Stimulated activated CD4-positive, alpha-beta T cell treated with anti-CD3 and anti-CD28 coated beads, TNF-alpha, amount 100 ng/mL, for 24 hours (primary cell): ENCODE measurements around the gene ACAT1.
"Not testable (repeated sequence)": the region's sequence is repeated elsewhere in the genome, so short reads cannot be mapped to it uniquely, and the experiment has no call there.

Experiments
- DNase-seq, 3 experiments: peaks; one replicate each; pipeline ENCODE4 v3.0.0-alpha.2; 2020; ENCODE audit warnings: low read depth in 3 of 3

ACAT1 gene

GRCh38 chr11:108121274-108122155 lies at the start of gene ACAT1:
Gene ACAT1, plus strand, starts transcription at chr11:108121567. Its CDS starts 40 bp downstream, at chr11:108121607.
- DNase-seq: peak; percentile 91 to 98 (median 95)

DNA sequence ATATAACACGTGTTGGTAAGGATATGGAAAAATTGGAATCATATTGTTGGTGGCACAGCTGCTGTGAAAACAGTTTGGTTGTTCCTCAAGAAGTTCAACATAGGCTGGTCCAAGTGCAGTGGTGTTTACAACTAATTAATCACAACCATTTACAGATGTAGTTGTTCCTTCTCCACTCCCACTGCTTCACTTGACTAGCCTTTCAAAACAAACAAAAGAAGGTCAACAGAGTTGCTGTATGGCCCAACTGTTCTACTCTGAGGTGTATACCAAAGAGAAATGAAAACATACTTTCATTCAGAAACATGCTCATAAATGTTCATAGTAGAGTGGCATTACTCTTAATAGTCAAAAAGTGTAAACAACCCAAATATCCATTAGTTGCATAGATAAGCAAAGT lies 36.6 kb upstream of the ACAT1 start:
- DNase-seq: no peak

DNA sequence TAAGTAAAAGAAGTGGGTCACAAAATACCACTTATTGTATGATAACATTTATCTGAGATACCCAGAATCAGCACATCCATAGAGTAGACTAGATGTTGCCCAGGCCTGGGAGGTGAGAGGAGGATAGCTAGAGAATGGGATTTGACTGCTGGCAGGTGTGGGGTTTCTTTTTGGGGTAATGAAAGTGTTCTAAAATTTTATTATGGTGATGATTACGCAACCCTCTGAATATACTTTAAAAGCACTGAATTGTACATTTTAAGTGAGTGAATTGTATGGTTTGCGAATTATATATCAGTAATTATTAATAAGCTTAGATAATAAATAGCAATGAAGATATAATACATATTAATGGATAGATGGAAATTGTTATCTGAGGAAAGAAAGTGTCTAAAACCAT lies 35.7 kb upstream of the ACAT1 start:
- no peak for DNase-seq

GRCh38 chr11:108092134-108092533 lies 29.2 kb upstream of the ACAT1 start:
- DNase-seq: no peak

DNA sequence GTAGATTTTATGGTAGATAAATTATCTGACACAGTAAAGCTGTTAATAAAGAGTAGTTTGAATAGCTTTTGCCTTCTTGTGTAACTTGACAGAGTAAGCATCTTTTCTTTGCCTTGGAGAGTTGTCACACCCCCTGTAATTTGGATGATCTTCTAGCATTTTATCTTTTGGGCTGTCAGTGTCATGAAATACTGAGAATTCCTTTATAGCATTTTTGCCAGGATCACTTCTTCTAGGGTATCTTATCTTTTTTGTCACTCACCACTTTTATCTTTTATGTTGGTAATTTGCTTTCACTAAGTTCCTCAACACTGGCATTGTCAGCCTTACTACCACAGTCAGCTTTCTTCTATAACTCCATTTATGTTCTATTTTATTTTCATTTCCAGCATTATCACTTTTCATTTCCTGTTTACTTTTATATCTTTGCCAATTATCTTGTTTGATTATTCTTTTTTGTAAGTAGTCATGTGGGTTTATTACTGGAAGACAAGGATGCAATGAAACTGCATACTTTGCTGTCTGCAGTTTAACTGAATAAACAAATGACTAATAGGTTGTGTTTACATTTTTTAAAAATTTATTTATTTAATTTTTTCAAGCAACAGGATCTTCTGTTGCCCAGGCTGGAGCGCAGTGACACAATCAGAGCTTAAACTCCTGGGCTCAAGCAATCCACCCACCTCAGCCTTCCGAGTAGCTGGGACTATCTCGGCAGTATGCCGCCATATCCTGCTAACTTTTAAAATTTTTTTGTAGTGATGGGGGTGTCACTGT lies 28.1 kb upstream of the ACAT1 start:
- DNase-seq: no peak

DNA sequence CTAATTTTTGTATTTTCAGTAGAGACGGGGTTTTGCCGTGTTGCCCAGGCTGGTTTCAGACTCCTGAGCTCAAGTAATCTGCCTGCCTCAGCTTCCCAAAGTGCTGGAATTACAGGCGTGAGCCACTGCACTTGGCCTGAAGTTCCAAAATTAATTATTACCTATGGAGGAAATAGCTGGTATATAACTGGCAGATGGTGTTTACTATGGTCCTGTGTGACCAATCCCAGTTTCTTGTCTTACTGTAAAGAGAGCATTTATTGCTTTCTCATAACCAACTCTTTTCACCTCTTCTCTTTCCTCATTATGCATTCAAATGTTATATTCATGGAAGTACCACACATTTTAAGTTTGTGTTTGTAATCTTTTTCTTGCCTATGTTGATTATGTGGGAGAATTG lies 24.2 kb upstream of the ACAT1 start:
- no peak for DNase-seq

GRCh38 chr11:108101090-108101775 lies 20.1 kb upstream of the ACAT1 start:
- no peak for DNase-seq

DNA sequence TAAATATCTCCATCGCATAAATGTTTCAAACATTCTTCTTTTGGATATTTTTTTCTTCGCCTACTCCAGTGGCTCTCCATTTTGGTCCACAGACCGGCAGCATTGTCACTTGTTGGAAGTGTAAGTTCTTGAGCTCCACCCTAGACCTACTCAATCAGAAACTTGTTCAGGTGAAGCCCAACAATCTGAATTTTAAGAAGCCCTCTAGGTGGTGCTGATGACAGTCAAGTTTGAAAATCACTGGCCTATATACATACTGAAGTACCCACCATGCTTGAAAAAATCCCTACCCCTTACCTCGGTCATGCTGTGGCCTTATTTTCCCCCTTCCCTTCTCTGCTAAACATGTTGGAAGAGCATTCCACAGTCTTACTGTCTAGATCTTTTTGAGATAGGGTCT lies 10.2 kb upstream of the ACAT1 start:
- DNase-seq: no peak

DNA sequence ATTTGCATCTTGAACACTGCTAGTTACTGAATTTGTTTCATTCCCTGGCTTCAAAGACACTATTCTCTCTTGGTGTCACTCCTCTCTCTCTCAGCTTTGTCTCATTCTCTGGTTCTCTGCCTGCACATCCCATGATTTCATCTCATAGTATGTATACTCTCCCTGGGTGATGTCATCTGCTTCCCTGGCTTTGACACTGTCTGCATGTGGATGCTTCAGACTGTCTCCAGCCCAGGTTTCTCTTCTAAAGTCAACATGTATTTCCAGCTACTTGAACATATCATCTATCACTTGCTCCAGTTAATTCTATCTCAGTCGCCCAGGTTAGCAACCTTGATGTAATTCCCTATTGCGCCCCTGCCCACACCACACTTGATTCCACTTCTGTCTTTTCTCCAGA lies 9.3 kb upstream of the ACAT1 start:
- no peak for DNase-seq

- DNase-seq: no peak
These were observed 5.7 kb upstream of the ACAT1 start for GRCh38 chr11:108115500-108116140.

DNA sequence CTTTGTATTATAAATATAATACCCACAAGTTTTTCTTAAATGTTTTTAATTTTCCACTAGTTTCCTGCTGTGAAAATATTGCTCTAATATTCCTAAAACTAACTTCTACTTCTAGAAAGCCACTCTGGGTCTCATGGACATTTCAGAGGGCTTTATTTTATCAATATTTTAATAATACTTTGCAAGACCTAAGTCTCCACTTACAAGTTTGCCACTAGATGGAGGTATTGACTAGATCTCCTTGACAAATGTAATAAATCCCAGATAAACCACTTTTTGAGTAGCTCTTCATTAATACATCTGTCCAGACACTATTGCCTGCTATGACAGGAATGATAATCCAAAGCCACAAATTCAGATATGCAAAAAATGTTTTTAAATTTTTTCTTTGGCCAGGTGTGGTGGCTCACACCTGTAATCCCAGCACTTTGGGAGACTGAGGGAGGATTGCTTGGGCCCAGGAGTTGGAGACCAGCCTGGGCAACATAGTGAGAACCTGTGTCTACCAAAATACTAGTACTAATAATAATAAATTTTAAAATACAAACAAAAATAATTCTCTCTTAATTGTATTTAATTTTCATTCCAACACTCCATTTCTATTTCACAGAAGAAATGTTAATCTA lies 3.5 kb upstream of the ACAT1 start:
- no peak for DNase-seq

DNA sequence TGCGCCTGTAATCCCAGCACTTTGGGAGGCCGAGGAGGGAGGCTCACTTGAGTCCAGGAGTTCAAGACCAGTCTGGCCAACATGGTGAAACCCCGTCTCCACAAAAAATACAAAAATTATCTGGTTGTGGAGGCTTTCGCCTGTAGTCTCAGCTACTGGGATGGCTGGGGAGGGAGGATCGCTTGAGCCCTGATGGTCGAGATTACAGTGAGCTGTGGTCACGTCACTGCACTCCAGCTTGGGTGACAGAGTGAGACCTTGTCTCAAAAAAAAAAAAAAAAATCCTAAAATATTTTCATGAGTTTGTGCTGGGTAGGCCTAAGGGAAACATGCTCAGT lies 462 bp upstream of the ACAT1 start:
- DNase-seq: not testable (repeated sequence)

- no peak for DNase-seq
These were observed 830 bp downstream of the ACAT1 start for GRCh38 chr11:108122166-108122628.

DNA sequence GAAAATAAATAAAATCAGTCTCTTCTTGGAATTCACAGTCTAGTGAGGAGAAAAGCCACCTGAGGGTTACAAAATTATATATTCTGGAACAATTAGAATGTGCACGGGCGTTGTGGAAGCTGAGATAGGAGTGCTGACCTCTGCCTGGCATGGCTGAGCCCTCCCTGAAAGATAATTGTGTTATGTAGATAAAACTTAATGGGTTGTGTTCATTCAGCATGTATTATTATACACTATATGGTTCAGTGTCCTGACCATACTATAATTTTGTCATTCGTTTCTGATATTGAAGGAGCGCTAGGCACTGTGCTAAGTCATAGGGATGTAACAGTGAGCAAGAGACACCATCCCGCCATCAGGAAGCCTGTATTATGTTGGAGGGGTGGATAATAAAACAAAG lies 3.7 kb downstream of the ACAT1 start:
- no peak for DNase-seq

GRCh38 chr11:108128772-108129171 lies 7.4 kb downstream of the ACAT1 start:
- no peak for DNase-seq

- DNase-seq: no peak
These were observed 10.6 kb downstream of the ACAT1 start for GRCh38 chr11:108131993-108132392.

DNA sequence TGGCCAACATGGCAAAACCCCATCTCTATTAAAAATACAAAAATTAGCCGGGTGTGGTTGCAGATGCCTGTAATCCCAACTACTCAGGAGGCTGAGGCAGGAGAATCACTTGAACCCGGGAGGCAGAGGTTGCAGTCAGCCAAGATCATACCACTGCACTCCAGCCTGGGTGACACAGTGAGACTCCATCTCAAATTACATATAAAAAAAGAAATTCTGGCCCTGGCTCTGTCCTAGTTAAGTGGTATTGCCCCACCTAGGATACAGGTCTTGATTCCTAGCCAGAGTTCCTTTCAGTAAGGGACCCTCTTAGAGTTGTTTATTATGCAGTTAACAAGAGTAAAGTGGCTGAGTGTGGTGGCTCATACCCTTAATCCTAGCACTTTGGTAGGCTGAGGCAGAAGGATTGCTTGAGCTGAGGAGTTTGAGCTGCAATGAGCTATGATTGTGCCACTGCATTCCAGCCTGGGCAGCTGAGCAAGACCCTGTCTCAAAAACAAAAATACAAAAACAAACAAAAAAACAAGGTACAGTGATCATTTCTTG lies 11.7 kb downstream of the ACAT1 start:
- not testable (repeated sequence) for DNase-seq

- DNase-seq: no peak
These were observed 14.6 kb downstream of the ACAT1 start for GRCh38 chr11:108135845-108136544.

DNA sequence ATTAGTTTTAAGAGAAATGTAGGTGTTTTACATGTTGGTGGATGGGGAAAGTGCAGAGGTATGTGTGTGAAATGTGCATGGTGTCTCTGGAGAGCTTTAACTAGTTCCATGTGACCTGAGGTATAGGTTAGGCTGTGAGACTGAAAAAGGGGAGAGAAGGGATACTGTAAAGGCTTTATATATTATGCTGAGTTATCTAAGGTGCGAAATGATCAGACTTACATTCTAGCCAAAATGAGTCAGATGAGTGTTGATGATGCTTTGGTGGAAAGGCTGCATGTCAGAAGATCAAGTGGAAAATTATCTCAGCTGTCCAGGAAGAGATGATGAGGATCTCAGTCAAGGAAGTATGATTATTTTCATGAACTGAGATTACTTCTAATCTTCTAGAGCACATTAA lies 15.8 kb downstream of the ACAT1 start:
- no peak for DNase-seq

DNA sequence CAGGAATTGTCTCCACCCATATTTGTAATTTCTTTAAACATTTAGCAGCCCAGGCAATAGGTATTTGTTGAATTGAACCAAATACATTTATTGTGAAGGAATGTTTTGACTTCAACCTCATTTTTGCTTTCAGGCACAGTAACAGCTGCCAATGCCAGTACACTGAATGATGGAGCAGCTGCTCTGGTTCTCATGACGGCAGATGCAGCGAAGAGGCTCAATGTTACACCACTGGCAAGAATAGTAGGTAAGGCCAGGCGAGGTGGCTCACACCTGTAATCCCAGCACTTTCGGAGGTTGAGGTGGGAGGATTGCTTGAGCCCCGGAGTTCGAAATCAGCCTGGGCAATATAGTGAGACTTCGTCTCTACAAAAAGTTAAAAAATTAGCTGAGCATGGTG lies 20.9 kb downstream of the ACAT1 start:
- DNase-seq: no peak

DNA sequence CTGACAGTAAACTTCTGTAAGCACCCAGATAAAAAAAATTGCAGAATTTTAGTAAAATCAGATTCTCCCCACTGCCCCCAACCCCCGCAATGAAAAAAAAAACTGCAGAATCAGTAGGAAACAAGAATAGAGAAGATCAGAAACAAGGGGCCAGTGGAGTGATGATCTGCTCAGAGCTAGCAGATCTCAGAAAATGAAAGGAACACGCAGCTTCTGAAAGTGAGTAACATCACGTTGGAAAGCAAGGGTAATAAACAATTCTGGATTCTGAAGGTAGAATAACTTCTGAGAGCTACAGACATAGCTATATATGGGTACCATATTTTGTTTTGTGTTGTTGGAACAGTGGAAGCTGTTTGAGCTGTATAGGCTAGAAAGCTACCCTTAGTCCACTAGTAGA lies 23.2 kb downstream of the ACAT1 start:
- DNase-seq: no peak
